MCF 10A (cell line): Measurements from ENCODE around the gene TMEM151B. TPM values are rescaled to one million over a fixed set of nuclear protein-coding genes. Genes with fewer than 3 reads are reported as not detected.
A peak's percentile ranks its signal among the peaks of the same experiment; 100 is the strongest.

Experiments used
- BruUV-seq: library from RNA; stranded (reverse); fragments of 400-500 nt; replicated peaks from 2 replicates; lab custom pipeline; 2021; lab: Mats Ljungman, UMichigan
- CTCF ChIA-PET: fragments of 300-600 bp; sonication (Branson Sonifier 250); formaldehyde crosslinking; extraction: SDS; loops from one replicate; lab custom pipeline; 2021; ENCODE audit warnings: antibody characterized with exemption, inconsistent platforms; lab: Yijun Ruan, JAX
- POLR2A ChIA-PET: fragments of 300-600, 350-650 bp; sonication (Branson Sonifier 250); formaldehyde crosslinking; extraction: SDS; loops from one replicate; lab custom pipeline; 2020; ENCODE audit warnings: antibody characterized with exemption, inconsistent platforms; lab: Yijun Ruan, JAX
- DNase-seq: peaks from one replicate; pipeline ENCODE4 v3.0.0-alpha.2; 2018; ENCODE audit not compliant: unreplicated experiment
- H3K27ac Mint-ChIP-seq: one replicate; pipeline ENCODE4 v1.8.0; 2022; ENCODE audit warnings: mild to moderate bottlenecking, low read depth, mixed read lengths; ENCODE audit not compliant: unreplicated experiment
- H3K27me3 Mint-ChIP-seq: one replicate; pipeline ENCODE4 v1.8.0; 2022; ENCODE audit warnings: mixed read lengths; ENCODE audit not compliant: insufficient read depth, unreplicated experiment
- H3K36me3 Mint-ChIP-seq: one replicate; pipeline ENCODE4 v1.8.0; 2022; ENCODE audit warnings: mild to moderate bottlenecking, moderate library complexity, mixed read lengths; ENCODE audit not compliant: insufficient read depth, unreplicated experiment
- H3K4me1 Mint-ChIP-seq: one replicate; pipeline ENCODE4 v1.8.0; 2022; ENCODE audit warnings: mixed read lengths; ENCODE audit not compliant: insufficient read depth, unreplicated experiment
- H3K4me3 Mint-ChIP-seq: one replicate; pipeline ENCODE4 v1.8.0; 2022; ENCODE audit warnings: mild to moderate bottlenecking, moderate library complexity, mixed read lengths; ENCODE audit not compliant: unreplicated experiment
- H3K9me3 Mint-ChIP-seq: one replicate; pipeline ENCODE4 v1.8.0; 2022; ENCODE audit warnings: mixed read lengths; ENCODE audit not compliant: unreplicated experiment
- intact Hi-C: fragments of 100-400 bp; cut with micrococcal nuclease; formaldehyde crosslinking; loops from 2 replicates; pipeline ENCODE4 v1.14.1; 2022
- total RNA-seq: library from RNA; stranded (reverse); gene quantifications from 2 replicates; pipeline ENCODE4 v1.2.3, GENCODE V29; 2022
- TF ChIP-seq, protein P1 (sequence below): fragments of 200-600 bp; IDR thresholded peaks from one replicate; pipeline ENCODE4 v1.8.0; 2022; ENCODE audit warnings: antibody characterized with exemption, mild to moderate bottlenecking; ENCODE audit not compliant: unreplicated experiment

Gene TMEM151B
- total RNA-seq, 1 experiment from 2014 or later = not detected

DNA sequence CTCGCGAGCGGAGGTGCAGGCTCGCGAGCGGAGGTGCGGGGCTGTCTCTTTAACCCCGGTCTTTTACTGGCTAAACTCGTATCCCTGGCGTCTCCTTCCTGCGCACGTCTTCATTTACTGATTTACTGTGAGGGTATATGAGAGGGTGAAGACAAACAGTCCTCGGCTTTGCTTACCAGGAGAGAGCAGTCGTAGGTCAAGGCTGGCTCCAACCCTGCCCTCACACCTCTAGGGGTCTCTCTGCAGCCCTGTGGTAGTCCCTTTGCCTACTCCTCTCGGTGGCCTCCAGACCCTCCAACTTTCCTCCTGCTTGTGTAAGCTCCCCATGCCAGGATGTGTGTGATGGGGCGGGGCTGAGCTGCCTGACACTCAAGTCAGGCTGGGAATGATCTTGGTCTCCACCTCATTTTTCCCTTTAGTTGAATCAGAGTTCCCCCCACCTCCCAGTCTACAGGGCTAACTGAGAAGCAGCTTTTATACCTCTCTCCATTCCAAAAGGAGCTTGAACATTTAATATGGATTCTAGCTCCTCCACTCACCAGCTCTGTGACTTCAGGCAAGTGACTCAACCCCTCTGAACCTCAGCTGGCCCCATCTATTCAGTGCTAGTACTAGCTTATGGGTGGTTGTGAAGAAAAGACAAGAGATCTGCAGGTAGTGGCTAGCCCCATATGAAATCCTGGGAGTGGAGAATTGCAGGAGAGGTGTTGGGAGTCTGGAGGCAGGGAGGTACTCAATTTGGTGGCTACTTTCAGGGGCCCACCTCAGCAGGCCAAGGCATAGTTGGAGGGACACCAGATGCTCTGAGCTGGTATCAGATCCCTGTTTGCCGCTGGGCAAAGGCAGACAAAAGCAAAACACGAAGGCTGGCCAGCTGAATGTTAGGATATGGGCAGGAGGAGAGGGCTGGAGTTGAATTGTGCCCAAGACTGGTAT is 46.0 kb upstream of the TMEM151B start:
- Mint-ChIP-seq H3K27me3 (no peaks in the 10 kb centered on the region), H3K4me3 (peak overlapping the region; percentile 68), H3K27ac (peak overlapping the region; percentile 19), H3K4me1 (peaks cover 53% of the 10 kb centered on the region), H3K9me3 (no peaks in the 10 kb centered on the region), H3K36me3 (no peaks in the 10 kb centered on the region)
- DNase-seq = no peak
- TF ChIP-seq, protein P1, sequence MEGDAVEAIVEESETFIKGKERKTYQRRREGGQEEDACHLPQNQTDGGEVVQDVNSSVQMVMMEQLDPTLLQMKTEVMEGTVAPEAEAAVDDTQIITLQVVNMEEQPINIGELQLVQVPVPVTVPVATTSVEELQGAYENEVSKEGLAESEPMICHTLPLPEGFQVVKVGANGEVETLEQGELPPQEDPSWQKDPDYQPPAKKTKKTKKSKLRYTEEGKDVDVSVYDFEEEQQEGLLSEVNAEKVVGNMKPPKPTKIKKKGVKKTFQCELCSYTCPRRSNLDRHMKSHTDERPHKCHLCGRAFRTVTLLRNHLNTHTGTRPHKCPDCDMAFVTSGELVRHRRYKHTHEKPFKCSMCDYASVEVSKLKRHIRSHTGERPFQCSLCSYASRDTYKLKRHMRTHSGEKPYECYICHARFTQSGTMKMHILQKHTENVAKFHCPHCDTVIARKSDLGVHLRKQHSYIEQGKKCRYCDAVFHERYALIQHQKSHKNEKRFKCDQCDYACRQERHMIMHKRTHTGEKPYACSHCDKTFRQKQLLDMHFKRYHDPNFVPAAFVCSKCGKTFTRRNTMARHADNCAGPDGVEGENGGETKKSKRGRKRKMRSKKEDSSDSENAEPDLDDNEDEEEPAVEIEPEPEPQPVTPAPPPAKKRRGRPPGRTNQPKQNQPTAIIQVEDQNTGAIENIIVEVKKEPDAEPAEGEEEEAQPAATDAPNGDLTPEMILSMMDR = no peak
- intact Hi-C loops = no loop called here
- BruUV-seq = no TSS peak
- ChIA-PET CTCF (interaction anchor here (0.6 to 6.0 kb wide), 11 partner anchors 11 to 1316 kb away, joined by 3 to 52 read pairs (median 4); no protein-coding TSS in a partner anchor), POLR2A (interaction anchor here (0.5 to 5.4 kb wide), 9 partner anchors 10 to 116 kb away, joined by 3 to 62 read pairs (median 3); partner anchors contain the start of gene HSP90AB1)

DNA sequence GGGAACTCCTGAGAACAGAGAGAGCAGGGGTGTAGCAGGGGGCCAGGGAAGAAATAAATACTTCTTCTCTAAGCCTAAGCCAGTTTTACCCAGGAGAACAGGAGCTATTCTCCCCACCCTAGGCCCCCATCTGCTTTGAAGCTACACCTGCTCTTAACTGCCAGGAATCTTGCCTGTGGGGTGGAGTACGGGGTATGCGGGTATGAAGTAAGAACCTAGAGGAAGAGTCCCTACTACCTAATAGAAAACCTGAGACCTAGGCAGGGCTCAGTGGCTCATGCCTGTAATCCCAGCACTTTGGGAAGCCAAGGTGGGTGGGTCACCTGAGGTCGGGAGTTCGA is 45.3 kb upstream of the TMEM151B start:
- intact Hi-C loops = no loop called here
- Mint-ChIP-seq H3K36me3 (no peaks in the 10 kb centered on the region), H3K27me3 (no peaks in the 10 kb centered on the region), H3K4me3 (peak overlapping the region; percentile 68), H3K27ac (no peak overlapping the region), H3K9me3 (no peaks in the 10 kb centered on the region), H3K4me1 (peaks cover 56% of the 10 kb centered on the region)
- DNase-seq = no peak
- TF ChIP-seq, protein P1 = no peak
- POLR2A ChIA-PET = interaction anchor here (0.6 to 5.4 kb wide), 7 partner anchors 10 to 115 kb away, joined by 3 to 62 read pairs (median 4); partner anchors contain the start of gene HSP90AB1
- CTCF ChIA-PET = interaction anchor here (0.6 to 6.0 kb wide), 12 partner anchors 10 to 1316 kb away, joined by 3 to 52 read pairs (median 4); no protein-coding TSS in a partner anchor
- BruUV-seq = no TSS peak

DNA sequence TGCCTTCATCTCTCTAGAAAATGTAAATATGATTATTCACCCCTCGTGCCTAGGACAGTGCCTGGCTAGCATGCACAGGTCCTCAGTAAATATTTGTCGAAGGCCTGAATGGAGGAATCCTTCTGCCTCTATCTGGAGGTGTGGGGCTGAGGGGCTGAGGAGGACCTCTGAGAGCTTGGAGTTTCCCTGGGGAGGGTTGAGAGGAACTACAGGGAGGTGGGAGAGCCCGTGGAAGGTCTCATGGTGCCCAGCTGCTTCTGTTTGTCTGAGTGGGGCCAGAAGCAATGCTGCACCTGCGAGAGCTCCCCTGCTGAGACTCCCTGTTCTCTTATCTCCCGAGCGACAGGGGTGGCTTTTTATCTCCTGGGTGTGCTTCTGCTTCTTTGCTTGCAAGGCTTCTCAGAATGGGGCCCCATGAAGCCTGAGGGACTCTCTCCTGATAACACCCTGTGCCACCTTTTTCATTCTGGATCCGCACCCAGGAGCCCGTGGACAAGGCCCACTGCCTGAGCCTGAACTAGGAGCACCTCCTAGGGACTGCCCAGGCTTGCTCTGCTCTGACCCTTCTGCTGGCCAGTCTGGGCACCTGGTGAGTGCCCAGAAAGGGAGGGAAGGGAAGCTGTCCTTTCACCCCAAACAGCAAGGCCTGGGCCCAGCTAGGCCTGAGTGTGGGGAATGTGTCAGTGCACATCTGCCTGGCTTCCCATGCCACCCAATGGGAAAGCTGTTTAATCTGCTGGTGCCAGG is 44.5 kb upstream of the TMEM151B start:
- Mint-ChIP-seq H3K27ac (no peak overlapping the region), H3K4me1 (peaks cover 56% of the 10 kb centered on the region), H3K4me3 (no peak overlapping the region), H3K36me3 (no peaks in the 10 kb centered on the region), H3K27me3 (no peaks in the 10 kb centered on the region), H3K9me3 (no peaks in the 10 kb centered on the region)
- DNase-seq = no peak
- no TSS peak for BruUV-seq
- CTCF ChIA-PET = interaction anchor here (0.6 to 6.0 kb wide), 9 partner anchors 9 to 172 kb away, joined by 3 to 52 read pairs (median 8); no protein-coding TSS in a partner anchor
- POLR2A ChIA-PET = interaction anchor here (5.4 kb wide), 1 partner anchor 21 kb away, joined by 62 read pairs; the partner anchor contains the start of gene HSP90AB1
- intact Hi-C loops = no loop called here
- TF ChIP-seq, protein P1 = no peak
